DMS79 treated with DMSO at 0.1 percent for 48 hours (cell line): ENCODE results near the gene TMEM63B.
"Not testable (repeated sequence)": the region's sequence is repeated elsewhere in the genome, so short reads cannot be mapped to it uniquely, and the experiment has no call there.

ENCODE experiments used
- DNase-seq: peaks from one replicate; lab custom pipeline; 2025; lab: John Stamatoyannopoulos, UW

TMEM63B gene

DNA sequence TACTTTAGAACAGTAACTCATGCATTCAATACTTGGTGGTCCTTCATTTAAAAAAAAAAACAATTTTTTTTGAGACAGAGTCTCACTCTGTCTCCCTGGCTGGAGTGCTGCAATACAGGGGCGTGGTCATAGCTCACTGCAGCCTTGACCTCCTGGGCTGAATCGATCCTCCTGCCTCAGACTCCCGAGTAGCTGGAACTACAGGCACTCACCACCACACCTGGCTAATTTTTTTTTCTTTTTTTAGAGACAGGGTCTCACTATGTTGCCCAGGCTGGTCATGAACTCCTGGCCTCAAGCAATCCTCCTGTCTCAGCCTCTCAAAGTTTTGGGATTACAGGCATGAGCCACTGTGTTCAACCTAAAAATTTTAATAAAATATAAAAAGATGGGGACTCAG lies 17.2 kb downstream of the TMEM63B start:
- DNase-seq, result not testable (repeated sequence)

DNA sequence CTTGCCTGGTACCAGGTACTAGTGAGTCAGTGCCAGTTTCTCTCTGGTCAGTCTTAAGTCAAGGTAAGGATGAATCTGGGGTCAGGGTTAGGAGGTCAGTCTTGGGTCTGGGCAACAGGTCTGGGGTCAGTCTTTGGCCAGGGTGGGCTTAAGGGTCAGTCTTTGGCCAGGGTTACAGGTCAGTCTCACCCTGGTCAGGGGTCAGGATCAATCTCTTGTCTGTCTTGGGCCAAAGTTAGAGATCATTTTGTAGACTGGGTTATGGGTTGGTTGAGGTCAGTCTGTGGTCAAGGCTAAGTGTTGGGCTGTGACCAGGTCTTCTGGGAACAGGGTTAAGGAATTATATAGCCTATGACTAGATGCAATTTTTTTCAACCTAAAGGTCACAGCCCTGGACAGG lies 18.5 kb downstream of the TMEM63B start:
- no peak for DNase-seq

DNA sequence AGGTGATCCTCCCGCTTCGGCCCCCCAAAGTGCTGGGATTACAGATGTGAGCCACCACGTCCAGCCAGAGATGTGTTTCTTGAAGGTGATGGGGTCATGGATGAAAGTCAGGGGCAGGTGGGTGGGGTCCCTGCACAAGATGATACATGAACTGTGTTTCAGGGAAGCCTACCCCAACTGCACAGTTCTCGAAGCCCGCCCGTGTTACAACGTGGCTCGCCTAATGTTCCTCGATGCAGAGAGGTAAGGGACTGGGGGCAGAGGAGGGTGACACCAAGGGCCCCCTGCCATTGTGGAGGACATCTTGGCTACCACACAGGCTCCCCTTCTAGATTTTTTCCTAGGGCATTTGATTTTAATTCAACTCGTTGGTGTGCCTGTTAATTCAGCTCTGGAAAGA lies 19.3 kb downstream of the TMEM63B start:
- no peak for DNase-seq

DNA sequence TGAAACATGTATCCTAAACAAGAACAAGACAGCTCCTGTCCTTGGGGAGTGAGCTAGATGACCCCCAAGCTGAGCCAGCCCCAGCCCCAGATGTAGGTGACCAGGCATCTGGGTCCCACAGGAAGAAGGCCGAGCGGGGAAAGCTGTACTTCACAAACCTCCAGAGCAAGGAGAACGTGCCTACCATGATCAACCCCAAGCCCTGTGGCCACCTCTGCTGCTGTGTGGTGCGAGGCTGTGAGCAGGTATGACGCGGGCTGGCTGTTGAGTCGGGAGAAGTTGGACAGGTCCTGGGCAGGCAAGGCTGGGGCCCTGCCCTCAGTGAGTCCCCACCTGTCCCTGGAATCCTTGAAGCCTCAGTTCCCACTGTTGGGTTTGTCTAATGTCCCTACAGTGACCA lies 19.9 kb downstream of the TMEM63B start:
- no peak for DNase-seq

DNA sequence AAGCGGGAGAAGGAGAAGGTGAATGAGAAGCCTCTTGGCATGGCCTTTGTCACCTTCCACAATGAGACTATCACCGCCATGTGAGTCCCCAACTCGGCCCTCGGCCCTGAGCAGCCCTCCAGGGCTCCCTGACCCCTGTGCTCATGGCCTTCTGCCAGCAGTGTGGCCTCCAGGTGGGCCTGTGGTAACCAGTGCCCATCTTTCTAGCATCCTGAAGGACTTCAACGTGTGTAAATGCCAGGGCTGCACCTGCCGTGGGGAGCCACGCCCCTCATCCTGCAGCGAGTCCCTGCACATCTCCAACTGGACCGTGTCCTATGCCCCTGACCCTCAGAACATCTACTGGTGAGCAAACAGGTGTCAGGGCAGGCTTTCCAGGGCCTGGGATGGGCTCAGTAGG lies 21.0 kb downstream of the TMEM63B start:
- DNase-seq, result no peak

DNA sequence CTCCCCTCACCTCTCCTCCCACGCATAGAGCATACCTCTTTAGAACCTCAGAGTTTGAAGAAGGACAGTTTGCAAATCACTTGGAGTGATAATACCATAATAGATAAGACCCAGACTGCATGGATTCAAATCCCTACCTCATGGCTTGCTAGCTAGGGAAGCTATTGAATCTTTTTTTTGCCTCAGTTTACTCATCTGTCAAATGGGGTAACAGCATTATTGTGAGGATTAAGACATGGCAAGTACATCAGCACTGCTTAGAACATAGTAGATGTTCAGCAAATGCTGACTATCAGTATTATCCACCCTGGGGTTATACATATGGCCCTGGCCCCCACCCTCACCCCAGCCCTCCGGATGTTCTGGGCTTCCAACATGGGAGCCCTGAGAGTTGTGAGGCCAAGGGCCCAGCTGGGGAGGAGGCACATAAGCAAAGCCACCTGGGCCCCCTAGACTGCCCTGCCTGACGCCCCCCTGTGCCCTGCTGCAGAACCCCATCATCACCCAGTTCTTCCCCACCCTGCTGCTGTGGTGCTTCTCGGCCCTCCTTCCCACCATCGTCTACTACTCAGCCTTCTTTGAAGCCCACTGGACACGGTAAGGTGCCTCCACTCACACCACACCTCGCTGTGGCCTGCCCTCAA lies 22.1 kb downstream of the TMEM63B start:
- no peak for DNase-seq

DNA sequence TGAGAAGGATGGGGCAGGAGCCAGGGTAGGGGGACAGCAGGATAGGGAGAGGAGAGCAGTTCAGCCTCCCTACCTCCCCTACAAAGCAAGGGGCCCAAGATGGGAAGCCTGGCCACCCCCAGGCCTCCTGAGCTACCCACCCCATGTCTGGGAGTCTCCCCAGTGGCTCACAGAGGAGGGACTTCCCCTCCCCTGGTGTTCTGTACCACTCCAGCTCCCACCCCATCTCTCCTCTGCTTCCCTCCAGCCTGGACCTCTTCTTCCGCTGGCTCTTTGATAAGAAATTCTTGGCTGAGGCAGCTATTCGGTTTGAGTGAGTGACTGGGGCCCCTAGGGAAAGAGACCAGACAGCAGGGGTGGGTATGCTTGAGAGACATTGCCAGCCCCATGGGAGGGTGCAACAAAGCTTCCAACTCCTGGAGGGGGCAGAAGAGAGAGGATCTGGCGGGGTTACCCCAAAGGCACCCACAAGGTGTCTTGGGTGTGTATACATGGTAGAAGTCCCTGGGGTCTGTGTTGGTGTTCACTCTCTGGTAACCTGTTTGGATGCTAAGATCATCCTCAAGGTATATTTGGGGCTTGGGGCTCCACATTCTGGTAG lies 23.1 kb downstream of the TMEM63B start:
- DNase-seq, result no peak

DNA sequence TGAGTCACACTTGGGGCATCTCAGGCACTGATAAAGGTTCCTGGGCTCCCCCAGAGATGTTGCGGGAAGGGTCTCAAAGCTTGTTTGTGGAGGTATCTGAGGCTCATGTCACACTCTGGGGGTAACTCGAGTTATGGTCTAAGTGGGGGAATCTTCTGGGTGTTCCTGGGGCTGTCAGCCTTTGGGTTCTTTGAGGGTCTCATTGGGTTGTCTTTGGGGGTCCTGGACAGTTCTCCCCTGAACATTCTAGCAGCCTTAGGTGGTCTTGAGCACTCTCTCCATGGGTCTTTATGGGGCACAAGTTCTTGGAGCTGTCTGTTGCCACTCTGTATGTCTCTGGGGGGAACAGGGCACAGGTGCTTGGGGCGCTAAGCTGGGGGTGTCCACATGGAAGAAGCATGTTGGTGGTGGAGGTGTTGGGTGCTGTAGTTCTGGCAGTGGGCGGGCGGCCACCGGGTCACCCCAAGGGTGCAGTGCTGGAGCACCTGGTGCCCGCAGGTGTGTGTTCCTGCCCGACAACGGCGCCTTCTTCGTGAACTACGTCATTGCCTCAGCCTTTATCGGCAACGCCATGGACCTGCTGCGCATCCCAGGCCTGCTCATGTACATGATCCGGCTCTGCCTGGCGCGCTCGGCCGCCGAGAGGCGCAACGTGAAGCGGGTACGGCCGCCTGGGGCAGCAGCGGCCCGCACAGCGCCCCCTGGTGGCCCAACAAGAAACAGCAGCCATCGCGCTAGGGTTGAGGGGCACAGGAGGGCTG lies 24.2 kb downstream of the TMEM63B start:
- DNase-seq, result no peak

DNA sequence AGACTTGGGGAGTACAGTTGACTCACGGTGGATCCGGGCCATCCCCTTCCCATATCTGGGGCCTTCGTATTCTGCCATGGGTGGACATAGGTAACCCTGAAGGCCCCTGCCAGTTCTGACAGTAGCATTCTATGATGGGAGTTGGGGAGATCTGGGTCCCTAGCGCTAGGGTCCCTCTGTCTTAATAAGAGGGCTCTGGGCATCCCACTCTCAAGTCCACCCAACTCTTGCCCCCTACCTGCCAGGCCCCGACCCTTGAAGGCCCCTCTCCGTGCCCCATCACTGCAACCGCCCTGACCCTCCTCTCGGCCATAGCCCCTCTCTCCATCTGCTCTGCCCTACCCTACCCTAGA lies 24.7 kb downstream of the TMEM63B start:
- DNase-seq, result no peak

DNA sequence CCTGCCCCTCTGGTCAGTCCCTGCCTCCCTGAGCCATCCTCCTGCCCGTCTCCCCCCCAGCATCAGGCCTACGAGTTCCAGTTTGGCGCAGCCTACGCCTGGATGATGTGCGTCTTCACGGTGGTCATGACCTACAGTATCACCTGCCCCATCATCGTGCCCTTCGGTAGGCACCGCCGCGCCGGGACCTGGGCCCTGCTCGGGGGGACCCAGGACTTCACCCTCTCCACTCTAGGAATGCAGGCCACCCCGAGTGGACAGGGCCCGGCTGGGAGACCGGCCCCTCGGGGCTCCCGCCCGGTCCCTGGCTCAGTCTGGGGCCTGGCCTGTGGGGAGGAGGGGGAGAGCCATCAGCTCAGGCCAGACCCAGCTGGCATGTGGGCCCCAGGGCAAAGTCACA lies 25.2 kb downstream of the TMEM63B start:
- DNase-seq, result no peak

DNA sequence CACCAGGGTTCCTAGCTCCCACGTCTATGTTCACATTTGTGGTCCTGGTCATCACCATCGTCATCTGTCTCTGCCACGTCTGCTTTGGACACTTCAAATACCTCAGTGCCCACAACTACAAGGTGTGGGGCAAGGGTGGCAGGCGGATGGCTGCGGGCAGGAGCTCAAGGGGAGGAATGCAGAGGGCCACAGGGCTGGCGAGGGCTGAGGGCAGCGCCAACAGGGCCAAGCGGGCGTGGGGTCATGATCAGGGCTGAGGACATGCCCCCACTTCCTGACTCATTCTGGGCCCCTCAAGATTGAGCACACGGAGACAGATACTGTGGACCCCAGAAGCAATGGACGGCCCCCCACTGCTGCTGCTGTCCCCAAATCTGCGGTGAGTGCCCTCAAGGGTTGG lies 26.7 kb downstream of the TMEM63B start:
- DNase-seq, result no peak

DNA sequence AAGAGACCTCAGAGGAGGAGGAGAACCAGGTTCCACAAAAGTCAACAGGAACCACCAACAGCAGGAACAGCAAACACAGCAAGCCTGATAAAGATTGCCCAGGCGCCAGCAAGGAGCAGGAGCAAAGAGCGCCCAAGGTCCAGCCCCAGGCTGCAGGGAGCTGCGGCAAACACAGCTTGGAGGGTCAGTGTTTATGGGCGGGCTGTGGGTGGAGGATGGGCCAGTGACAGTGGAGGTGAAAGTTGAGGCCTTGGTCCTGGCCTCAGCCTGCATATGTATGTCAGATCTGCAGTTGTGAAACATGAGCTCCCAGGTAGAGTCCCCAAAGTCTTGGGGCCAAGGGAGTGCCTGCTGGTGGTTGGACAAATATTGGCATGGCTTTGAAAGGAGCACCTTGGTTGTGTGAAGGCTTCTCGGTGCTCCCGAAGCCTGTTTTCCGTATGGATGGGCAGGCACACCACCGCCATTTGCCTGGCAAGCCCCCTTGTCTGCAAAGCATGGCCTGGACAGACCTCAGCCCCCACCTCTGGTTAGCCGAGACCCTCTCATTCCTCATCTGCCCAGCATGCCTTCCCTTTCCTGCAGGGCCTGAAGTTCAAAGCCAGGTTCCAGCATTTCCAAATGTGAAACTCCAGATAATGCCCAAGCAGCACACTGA lies 29.3 kb downstream of the TMEM63B start:
- DNase-seq, result no peak

DNA sequence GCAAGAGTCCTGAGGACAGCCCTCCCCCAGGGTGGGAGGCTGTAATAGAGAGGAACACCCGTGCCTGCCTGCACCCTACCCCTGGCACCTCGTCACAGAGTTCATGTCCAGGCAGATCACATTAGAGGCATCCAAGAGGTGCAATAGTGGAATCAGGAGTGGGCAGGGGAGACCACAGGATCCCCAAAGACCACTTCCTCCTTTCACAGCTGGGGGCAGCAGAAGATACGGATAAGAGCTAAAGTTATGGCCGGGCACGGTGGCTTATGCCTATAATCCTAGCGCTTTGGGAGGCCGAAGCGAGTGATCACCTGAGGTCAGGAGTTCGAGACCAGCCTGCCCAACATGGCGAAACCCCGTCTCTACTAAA lies 29.8 kb downstream of the TMEM63B start:
- no peak for DNase-seq

DNA sequence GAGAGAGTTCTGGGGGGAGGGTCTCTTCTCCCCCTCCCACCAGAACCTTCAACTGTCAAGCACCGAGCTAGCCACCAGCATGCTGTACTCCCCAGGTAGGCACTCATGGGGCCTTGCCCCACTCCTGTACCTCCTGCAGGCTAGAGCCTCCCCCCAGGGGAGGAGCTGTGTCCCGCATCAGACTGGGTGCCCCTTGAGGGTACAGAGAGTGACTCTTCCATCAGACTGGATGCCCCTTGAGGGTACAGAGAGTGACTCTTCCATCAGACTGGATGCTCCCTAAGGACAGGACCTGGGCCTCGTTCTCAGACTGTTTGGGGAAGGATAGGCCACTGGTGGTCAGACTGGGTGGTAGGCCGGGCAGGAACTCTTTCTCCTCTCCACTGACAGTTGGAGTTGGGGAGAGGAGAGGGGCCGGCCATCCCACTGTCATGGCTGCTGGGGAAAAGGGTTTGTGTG lies 31.4 kb downstream of the TMEM63B start, which contains the start of gene CAPN11:
Gene CAPN11 (plus strand): TSS at position 51 of the 459 bp plus-strand sequence. CDS start 29 bp downstream, at position 80.
- no peak for DNase-seq

DNA sequence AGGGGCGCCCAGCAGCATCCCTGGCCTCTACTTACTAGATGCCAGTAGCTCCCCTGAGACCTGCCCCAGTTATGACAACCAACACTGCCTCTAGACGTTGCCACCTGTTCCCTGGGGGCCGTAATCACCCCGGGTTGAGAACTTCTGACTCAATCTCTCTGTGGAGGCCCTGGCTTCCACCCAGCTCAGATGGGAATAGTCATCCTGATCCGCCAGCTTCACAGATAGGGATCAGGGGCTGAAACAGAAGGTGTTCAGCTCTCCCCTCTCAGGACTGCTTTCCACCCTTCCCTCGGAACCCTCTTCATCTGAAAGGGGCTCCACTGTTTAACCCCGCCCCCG lies 34.6 kb downstream of the TMEM63B start:
- no peak for DNase-seq

DNA sequence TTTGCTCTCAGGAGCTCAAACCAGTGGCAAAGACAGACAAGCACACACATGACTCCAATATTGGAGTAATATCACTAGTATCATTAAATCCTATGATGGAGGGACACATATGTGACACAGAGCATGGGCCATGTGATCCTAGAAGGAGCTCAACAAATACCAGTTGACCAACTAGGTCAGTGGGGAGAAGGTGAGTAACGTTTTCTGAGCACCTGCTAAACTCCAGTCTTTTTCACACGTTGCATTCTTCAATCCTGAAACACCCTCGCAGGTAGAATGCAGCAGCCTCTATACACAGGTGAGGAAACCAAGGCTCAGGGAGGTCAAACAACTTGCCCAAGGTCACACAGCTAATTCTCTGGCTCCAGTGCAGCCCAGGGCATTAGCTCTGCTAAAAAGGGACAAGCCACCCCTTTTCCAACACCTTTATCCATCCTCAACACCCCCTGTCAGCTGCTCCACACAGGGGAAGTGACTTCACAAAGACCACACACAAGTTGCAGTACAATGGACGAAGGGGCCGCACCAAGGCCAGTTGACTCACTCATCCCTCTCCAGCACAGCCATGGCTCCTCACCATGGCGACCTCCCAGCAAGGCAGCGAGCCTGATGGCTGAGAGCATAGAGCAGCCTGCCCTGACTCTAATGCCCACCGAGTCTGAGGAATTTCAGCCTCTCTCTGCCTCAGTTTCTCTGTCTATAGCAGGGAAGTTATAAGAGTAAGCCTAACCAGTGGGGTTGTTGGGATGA lies 35.7 kb downstream of the TMEM63B start:
- no peak for DNase-seq

DNA sequence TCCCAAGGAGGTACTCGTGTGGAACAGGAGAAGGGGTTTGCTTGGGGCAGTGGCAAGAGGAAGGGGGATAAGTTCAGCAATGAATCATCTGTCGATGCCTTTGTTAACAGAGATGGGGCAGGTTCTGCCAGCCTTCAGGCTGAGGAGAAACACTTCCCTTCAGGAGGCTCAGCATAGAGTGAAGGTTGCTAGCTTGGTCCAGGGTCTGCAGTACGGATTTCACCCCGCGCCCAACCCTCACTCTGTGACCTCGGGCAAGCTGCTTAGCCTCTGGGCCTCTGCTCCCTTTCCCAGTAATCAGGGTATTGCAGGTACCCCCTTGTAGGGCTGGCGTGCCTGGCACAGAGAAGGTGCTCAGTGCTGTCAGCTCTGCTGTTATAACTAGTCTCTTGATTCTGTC lies 38.8 kb downstream of the TMEM63B start:
- no peak for DNase-seq

DNA sequence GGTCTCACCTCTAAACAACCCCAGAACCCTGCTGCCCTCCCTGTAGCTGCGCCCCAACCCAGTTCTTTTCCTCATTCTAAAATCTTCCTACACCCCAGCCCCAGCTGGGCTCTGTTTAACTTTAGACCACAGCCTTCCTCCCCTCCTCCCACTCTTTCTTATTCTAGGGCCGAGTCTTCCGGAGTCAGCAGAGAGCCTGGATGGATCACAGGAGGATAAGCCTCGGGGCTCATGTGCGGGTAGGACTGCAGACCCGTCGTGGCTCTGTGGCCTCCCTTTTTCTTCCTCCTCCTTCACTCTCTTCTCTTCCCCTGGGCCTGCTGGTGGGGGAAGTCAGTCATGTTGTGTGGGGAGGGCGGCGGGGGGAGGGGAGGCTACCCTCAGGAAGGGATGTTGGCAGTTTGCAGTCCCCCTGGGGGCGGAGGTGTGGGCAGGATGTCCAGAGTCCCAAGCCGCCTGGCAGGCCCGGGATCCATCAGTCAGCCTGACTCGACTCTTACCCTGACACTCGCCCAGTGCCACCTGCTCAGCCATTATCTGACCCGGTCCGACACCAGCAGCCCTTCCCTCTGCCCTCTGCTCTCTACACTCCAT lies 39.3 kb downstream of the TMEM63B start:
- no peak for DNase-seq

DNA sequence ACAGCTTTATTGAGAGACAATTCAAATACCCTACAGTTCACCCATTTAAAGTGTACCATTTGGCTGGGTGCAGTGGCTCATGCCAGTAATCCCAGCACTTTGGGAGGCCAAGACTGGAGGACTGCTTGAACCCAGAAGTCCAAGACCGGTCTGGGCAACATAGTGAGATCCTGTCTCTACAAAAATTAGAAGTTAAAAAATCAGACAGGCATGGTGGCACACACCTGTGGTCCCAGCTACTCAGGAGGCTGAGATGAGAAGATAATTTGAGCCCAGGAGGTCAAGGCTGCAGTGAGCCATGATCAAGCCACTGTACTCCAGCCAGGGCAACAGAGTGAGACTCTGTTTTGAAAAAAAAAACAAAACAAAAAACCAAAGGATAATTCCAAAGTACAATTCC lies 40.2 kb downstream of the TMEM63B start:
- no peak for DNase-seq

DNA sequence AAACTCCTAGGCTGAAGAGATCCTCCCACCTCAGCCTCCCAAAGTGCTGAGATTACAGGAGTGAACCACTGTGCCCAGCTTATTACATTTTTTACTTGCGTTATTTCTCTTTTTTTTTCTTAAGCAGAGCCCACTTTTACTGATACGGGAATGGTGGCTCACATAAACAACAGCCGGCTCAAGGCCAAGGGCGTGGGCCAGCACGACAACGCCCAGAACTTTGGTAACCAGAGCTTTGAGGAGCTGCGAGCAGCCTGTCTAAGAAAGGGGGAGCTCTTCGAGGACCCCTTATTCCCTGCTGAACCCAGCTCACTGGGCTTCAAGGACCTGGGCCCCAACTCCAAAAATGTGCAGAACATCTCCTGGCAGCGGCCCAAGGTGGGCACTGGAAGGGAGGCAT lies 41.8 kb downstream of the TMEM63B start:
- no peak for DNase-seq

DNA sequence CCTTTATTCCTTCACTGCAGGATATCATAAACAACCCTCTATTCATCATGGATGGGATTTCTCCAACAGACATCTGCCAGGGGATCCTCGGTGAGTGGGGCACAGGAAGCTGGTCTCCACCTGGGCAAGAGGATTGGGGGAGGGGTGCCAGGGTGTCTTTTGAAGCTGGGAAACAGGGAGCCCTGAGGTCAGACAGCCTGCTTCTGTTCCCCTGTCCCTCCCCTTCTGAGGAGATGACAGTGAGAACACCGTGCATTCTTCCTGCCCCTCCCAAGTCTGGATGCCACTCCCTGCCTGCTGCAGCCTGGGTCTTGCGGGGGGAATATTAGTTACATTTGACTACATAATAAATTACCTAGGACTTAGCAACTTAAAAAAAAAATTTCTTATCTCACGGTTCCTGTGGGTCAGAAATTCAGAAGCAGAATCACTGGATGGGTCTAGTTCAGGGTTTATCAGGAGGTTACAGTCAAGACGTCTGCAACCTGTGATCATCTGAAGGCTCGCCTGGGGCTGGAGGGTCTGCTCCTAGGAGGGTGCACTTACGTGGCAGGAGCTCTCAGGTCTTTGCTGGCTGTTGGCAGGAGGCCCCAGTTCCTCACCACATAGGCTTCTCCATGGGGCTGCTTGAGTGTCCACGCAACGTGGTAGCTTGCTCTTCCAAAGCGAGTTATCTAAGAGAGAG lies 42.7 kb downstream of the TMEM63B start:
- no peak for DNase-seq
